Epithelial cell of prostate (primary cell): Measurements from ENCODE around the gene FANCG.
A peak's percentile ranks its signal among the peaks of the same experiment; 100 is the strongest.

Experiments used
- DNase-seq: peaks from one replicate; pipeline ENCODE4 v3.0.0-alpha.2; 2011; ENCODE audit warnings: low read depth, low spot score
- H3K27ac ChIP-seq: fragments of 450-650 bp; 2 replicates; pipeline ENCODE4 v1.5.1; 2017; ENCODE audit warnings: mild to moderate bottlenecking

FANCG gene

DNA sequence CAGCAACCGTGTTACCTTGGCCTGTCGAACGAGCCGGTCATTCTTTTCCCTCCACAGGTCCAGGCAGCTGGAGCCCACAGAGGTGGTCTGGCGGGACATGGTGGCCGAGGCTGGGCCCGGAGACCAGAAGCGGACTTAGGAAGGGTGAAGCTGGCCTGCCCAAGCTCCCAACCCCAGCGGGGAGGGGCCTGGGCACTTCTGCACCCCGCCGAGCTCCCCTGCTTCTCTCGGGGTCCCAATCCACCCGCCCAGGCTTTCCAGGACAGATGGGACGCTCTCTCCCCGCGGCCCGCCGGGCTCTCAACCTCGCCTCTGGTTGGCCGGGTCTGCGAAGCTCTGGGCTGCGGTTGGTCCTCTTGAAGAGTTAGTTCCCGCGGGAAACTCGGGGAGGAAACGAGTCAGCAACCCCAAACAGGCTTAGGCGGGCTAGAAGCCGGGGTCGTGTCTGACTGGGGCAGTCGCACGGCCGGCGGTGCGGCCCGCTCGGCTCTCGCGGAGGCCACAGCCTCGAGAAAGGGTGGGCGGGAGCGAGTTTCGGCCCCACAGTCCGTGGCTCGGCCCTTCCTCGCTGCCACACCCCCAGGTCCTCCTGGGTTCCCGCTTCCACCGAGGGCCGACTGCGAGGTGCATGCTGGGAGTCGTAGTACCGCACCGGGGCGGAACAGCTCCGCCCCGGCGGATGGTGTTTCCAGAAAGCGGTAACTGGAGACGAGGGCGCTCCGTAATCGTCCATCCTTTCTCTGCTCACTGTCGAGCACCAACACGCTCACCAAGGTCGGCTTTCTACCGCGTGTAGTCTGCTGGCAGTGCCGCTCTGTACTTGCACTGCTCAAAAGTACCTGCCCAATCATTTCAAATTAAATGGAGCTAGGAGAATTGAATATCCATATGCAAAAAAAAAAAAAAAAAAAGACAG, at the start of gene FANCG:
FANCG (minus strand) TSS at position 517 of the 916 bp plus-strand sequence; CDS start at position 99, 418 bp downstream.
- peak; percentile 60 for DNase-seq
- peak within 1 kb of the TSS; percentile 59 for H3K27ac ChIP-seq

DNA sequence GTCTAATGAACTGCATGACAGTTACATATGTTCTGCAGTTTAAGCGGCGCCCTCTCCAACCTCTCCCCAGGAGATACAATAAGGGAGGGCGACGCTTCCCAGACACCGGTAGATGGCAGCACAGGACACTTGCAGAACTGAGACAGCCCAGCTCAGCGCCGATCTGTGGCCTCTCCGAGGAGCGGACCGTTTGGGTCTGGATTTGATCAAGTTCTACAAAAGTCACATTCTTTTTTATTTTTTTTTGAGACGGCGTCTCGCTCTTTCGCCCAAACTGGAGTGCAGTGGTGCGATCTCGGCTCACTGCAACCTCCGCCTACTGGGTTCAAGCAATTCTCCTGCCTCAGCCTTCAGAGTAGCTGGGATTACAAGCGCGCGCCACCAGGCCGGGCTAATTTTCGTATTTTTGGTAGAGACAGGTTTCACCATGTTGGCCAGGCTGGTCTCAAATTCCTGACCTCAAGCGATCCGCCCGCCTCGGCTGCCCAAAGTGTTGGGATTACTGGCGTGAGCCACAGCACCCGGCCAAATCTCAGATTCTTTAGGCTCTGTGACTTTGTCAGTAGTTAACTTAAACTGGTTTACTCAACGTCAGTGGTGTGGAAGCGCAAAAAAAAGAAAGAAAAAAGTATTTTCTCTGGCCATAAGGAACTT, 37.3 kb upstream of the FANCG start:
- no peak for DNase-seq
- H3K27ac ChIP-seq: no peak overlapping the region

DNA sequence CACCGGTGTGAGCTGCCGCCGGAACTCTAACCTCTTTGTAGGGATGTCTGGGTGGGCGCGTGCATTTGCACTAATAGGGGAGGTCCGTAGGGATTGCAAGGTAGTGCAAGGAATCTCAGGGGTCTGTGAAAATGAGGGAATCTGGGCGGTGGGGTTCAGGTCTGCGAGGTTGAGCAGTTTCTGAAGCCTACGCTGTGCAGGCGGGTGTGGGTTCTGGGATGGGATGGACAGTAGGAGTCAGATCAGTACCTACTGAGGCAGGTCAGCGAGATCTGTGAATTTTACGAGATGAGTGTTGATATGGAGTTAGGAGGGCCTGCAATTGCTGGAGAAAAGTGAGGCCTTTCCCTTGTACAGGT, 36.8 kb upstream of the FANCG start:
- no peak for DNase-seq
- peak overlapping the region; percentile 99 for H3K27ac ChIP-seq

DNA sequence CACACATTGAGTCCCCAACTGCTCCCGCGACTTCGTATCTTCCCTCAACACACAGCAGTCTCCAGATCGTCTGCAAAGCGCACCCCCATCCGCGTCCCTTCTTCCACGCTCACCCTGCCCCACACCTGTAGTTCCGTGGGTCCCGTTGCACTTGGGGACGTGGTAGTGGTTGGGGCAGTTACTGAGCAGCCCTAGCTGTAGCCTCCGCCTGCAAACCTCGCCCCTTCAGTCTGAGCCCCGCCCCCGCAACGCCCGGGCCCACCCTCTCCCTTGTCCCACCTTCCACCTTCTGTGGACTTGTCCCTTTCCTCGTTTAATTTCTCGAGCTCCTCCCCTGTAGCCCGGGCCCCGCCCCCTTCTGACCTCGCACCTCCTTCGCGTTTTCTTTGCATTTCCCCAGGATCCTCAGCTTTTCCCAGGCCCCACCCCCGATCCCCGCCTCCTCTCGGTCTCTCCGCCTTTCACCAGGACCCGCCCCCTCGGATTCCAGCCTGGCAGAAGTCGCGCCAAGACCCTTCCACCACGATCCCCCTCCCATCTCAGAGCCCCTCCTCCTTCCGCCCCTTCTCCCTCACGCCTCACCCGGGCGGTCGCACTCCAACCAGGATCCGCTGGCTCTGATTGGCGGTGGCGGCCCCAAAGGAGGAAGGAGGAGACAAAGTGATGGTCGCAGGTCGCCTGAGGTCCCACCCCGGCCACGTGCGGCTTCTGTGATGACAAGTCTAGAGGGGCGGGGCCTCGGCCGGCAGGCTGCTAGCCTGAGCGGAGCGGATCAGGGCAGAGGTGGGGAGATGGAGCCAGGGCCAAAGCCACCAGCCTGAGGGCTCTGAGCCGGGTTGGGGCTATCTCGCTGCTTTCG, 36.2 kb upstream of the FANCG start, which contains the start of gene ATOSB:
ATOSB (minus strand) TSS at position 183 of the 859 bp plus-strand sequence. CDS start 7,588 bp downstream, outside the sequence.
- H3K27ac ChIP-seq: peak within 1 kb of the TSS; percentile 99
- DNase-seq: peak; percentile 72

DNA sequence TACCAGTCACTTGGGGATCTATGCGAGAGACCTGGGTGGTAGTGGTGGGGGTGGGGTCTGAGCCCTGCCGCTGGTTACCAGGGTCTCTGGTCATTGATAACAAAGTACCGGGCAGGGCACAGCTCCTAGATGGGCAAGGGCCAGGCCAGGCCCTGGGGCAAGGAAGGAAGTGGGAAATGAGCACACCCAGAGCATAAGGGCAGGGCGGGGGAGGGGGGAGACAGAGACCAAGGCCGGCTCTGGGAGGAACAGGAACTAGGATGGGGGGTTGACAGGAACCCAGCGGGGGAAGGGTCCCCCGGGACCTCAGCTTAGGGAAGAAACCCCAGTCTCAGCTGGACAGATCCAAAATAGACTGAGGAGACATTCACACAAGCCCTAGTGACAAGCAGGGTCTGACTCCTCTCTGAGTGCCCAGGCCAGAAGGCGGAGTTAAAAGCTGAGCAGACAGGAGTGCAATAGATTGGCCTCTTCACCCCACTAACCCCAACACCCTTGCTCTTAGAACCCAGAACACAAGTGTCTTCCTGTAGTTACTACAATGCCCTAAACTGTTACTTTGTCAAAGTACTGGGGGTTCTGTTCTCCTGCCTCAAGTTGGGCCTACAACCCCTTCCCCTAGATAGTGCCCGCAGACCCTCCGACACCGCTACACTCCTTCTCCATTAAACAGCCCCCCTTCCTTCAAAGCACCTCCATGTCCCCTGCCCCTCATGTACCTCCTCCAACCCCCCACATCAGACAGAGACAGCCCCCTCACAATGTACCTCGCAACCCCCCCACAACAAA, 35.3 kb upstream of the FANCG start:
- DNase-seq: no peak
- H3K27ac ChIP-seq: peak overlapping the region; percentile 99

DNA sequence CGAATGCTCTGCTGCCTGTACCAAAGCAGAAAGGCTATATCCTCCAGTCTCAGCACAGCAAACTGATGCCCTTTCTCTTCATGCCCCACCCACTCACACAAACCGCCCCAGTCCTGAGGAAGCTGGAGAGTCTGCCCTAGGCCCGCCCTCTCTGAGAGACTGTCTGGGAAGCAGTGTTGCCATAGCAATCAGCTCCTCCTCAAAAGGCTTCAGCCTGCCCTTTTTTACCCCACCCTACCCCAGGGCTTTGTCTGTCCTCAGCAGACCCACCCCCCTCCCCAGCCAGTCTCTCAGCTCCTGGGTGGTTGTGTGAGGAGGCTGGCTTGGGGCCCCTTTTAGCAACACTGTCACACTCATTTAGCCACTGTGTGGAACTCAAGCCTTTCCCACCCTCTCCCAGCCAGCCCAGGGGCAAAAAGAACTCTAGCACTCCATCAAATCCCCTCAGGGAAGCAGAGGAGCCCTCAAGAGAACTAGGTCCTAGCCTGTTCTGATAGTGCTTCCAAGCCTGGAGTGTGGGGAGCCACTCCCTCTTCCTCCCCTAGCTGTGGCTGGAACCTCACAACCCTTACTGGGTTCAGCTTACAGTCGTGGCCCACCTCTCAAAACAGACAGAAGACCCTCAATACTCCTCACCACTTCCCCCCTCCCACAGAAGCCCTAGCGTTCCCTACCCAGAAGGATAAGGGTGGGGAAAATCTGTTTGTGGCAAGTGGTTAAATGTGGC, 34.5 kb upstream of the FANCG start:
- DNase-seq: peak; percentile 87
- peak overlapping the region; percentile 99 for H3K27ac ChIP-seq

DNA sequence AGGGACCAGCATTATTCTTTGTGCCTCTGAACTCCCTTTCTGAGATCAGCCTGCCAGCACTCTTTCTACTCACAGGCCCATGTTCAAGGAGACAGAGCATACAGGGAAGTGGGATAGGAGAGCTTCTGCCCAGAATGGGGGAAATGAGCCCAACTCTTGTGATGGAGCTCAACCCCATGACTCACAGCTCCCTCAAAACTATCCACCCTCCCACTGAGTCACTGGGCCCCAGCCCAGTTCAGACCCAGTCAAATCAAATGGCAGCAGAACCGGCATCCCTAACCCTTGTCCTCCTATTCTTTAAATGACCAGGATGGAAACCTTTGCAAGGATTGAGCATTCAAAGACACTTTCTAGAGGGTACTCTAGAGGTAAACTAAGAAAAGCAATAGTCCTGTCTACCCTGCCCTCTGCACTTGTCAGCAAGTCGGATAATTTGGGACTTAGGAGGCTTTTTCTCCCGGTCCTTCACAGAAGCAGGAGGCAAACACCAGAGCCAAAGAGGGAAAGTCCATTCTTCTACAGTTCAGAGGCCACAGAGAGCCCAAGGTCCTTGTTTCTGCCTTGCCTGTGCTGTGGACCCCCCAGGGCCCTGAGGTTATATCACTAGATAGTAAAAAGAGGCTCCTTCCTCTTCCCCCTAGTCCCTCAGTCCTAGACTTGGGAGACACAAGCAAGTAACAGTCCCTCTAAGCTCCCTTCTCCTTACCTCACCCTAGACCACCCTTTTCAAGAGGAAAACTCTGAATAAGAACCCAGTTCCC, 32.7 kb upstream of the FANCG start:
- peak overlapping the region; percentile 99 for H3K27ac ChIP-seq
- no peak for DNase-seq

DNA sequence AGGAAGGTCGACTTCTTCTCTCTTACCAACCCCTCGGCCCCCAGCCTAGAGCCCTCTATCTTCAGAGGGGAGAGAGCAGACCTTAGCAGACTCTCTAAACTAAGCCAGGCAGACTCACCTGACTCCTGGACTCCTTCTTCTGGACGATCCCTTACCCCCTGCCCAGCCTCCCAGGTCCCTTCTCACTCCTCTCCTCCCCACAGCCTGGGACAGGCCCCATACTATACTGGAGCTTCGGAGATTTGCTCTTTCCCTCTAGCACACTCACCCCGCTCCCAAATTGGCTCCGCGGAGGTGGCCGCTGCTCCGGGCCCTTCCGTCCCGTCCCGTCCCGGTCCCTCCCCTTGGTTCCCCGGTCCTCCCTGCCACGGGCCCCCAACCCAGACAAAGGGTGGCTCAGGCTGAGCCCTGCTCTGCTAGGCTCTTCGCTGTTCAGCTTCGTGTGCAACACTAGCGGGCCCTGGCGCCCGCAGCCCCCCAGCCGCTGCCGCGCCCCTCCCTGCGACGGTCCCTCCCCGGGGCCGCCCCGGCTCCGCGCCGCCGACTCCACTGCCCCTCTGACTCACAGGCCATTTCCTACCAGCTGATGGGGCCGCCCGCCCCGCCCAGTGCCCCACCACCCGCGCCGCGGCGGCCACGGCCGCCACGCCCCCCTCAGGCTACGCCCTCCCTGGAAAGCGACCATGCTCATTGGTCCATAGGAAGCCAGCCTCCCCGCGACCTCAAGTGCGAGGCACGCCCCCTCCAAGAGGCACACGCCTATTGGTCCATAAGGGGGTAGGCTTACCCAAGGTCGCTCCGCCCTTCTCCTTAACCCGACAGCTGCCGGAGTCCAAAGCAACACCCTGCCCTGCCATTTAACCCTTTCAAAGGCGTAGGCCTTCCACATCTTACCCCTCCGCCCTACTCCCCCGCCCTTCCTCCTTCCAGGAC, 31.5 kb upstream of the FANCG start:
- DNase-seq: peak; percentile 96
- H3K27ac ChIP-seq: peak overlapping the region; percentile 99

DNA sequence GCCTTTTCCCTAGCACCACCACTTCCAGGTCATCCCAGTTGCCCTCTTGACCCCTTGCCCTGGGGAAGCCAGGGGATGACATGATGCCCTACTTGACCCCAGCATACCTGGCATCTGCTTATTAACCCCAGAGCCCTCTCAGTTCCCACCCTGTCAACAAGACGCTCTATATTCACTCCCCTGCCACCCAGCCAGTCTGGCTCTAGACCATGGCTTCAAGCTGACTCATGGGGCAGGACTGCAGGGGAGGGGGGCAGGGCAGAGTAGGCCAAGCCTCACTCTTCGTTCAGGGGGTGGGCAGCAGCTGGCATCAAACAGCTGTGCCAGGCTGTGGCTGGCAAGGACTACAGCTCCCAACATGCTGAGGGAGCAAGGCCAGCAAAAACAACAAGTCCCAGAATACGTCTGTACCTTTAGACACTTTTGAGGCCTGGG, 30.6 kb upstream of the FANCG start:
- peak overlapping the region; percentile 99 for H3K27ac ChIP-seq
- DNase-seq: no peak

DNA sequence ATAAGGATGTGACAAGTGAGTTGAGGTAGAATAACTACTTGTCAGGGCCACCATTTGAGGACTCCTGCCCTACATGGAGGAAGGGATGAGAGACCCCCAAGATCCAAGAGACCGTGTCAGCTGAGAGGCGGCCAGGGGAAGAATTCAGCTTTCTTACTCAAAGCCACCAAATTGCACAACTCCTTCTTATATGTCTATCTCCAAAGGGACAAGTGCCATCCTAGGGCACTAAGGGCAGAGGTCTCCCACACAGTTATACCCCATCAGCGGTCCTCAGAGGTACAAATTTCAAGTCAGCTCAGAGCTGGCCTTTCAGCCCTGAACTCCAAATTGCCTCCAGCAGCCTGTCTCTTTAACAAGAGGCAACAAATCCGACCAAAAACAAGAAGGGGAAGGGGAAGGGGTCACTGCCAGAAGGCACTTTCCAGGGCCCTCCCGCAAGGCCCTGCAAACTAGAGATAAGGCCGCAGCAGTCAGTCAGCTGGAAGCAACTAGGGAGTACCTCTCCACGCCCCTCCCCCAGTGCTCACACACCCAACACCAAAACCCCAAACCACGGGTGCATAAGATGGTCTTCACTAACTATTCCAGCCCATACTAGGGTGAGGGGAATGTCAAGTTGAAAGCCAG, 29.3 kb upstream of the FANCG start:
- no peak for DNase-seq
- H3K27ac ChIP-seq: no peak overlapping the region

DNA sequence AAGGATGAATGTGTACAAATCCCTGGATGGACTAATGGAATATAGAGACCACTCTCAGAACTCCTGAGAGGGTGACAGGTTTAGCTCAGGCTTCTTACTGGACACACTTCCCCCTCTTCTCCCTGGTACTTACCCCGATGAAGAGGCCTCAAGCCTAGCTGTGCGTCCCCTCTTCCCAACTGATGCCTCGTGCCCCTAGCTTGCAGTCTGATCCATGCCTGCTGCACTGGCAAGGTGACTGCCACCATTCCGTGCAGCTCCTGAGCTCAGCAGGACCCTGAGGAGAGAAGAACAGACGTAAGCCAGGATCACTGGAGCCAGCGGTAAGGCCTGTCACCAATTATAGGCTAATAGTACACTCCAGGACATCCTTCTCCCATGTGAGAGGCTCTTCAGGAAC, 28.7 kb upstream of the FANCG start:
- no peak for DNase-seq

DNA sequence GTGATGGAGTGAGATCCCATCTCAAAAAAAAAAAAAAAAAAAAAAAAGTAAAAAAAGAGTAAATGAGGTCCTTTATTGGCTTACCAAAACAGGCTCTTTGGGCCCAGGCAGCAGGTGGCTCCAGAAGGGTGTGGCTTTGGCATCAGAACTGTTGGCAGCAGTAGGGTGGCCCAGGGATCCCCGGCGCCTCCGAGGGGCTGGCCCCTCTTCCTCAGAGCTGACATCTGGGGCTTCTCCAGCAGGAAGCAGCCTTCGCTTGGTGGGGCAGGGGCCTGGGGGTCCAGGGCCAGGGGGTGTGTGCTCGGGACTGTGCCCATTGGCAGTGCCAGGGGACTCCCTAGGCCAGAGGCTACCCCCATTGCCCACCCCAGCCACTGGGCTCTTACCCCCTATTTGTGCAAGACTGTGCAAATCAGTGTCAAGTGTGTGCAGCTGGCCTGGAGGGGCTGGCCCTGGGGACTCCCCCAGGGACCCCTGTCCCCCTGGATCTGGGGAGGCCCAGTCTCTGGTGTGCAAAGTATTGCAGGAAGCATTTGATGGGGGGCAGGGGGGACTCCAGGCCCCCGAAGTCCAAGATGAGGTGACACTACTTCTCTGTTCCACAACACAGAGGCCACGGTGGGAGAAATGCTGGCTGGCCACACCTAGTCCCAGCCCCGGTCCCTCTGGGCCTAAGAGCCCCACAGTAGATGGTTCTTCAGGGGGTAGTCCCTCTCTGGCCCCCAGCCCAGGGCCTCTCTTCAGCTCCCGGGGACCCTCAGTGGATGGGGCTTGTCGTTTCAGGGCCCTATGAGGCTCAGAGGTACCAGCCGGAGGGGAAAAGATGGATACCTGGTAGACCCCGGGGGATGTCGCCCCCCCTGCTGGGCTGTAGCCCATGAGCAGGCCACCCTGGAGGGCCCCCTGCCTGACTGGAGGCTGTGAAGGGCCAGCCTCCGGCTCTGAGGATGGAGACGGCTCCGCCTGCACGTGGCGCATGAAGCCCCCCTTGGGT, 27.9 kb upstream of the FANCG start:
- H3K27ac ChIP-seq: no peak overlapping the region
- no peak for DNase-seq

More for the DNA sequence above, 28.7 kb upstream of the FANCG start:
- H3K27ac ChIP-seq: no peak overlapping the region

DNA sequence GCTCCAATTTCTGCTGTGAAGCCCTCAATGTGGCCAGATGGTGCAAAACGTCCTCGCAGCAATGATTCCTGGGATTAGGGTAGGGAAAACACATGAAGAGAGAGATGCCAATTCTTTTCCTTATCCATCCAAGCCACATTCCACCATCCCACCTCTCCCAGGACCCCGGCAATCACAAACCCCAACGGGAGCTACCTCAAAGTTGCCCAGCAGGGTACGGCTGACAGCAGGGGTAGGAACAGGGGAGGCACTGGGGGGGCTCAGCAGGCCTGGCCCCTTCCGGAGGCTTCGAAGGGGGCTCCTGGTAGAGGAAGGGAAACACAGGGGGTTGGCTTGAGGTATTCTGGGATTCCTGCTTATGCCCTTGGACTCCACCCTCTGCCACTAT, 26.6 kb upstream of the FANCG start:
- H3K27ac ChIP-seq: no peak overlapping the region
- DNase-seq: no peak

DNA sequence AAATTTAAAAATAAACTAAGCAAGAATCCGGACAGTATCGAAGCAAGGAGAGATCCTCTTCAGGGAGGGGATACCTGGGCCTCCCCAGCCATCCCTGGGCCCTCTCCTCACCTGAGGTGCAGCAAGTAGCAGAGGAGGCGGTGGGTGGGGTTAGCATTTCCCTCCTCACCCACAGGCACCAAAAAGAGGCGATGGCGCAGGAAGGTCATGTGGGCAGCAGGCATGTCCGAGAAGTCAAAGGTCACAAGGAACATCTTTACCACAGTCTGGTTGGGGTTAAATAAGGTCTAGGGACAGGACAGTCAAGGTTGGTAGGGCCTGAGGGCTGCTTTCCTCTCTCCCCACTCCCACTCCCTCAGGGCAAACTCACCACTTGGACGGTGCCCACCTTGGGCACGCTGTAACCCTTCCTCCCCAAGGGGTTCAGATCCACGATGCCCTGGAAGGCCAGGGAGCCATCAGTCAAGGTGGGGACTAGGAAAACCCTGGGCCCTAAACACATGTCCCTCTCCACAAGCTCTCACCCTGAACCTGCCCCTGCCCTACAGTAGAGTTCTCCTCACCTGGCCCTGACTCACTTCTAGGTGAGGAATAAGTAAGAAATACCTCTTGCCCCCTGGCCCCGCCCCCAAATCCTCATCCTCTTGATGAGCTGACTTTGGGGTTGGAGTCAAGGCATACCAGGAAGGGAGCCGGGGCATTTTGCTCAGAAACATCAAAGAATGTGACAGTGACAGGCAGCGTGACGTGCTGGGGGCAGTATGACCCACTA, 26.0 kb upstream of the FANCG start:
- DNase-seq: no peak
- H3K27ac ChIP-seq: no peak overlapping the region

DNA sequence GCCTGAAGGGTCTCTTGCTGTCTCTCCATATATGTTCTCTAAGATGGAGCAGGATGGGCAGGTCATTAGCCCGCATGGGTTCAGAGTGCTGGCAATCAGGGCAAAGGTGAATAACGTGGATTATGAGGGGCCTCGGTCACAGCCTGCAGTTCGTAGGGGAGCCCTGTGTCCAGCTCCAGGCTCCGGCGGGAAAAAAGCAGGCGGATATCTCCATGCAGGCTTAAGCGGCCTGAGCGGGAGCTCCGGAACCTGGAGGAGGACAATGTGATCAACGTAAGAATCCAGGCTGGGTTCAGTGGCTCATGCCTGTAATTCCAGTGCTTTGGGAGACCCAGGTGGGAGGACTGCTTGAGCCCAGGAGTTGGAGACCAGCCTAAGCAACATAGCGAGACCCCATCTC, 25.4 kb upstream of the FANCG start:
- DNase-seq: no peak
- no peak overlapping the region for H3K27ac ChIP-seq
